SIG-M5 treated with dmso at 0.1 percent for 504 hours (cell line): ENCODE results near the gene CD79B.
"Not testable (repeated sequence)": the region's sequence is repeated elsewhere in the genome, so short reads cannot be mapped to it uniquely, and the experiment has no call there.

Experiments used
- DNase-seq: peaks from one replicate; lab custom pipeline; 2025; ENCODE audit not compliant: unreplicated experiment; lab: John Stamatoyannopoulos, UW

CD79B gene

GRCh38 chr17:63915753-63916152, 16.4 kb downstream of the CD79B start:
- DNase-seq: not testable (repeated sequence)

GRCh38 chr17:63914471-63914870, 17.7 kb downstream of the CD79B start:
- no peak for DNase-seq

DNA sequence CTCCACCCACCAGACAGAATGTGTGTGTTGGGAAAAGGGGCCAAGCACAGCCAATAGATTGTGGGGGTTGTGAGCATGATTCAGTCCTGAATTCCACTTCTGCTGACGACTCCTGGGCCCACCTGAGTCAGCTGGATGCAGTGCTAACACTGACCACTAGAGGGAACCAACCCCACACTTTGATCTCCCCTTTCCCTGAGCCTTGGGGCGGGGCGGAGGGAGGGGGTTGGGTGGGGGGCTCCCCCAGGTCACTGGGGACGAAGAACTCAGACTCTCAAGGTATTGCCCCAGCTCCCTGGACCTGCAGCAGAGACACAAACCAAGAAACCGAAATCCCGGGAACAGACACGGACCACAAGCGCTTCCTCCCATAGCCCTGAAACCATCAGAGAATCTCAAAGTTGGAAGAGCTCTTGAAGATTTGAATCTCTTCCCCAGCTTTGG, 20.5 kb downstream of the CD79B start:
- DNase-seq: peak; percentile 22

- no peak for DNase-seq
These were observed 21.0 kb downstream of the CD79B start, which contains the start of gene CSHL1 for GRCh38 chr17:63911041-63911635. Gene CSHL1 (minus strand): TSS chr17:63911258. CDS start chr17:63911196, 62 bp downstream.

DNA sequence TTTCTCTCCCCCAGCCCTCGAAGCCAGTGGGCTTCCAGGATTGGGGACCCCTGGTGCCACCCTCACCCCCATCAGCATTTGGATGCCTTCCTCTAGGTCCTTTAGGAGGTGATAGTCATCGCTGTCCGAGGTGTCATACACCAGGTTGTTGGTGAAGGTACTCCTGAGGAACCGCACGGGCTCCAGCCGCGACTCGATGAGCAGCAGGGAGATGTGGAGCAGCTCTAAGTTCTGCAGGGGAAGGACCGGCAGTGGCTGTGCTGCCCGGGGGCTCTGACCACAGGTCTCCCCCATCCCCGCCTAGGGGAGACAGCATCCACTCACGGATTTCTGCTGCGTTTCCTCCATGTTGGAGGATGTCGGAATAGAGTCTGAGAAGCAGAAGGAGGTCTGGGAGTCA, 22.0 kb downstream of the CD79B start:
- DNase-seq: no peak

- not testable (repeated sequence) for DNase-seq
These were observed 22.5 kb downstream of the CD79B start for GRCh38 chr17:63909586-63909985.

DNA sequence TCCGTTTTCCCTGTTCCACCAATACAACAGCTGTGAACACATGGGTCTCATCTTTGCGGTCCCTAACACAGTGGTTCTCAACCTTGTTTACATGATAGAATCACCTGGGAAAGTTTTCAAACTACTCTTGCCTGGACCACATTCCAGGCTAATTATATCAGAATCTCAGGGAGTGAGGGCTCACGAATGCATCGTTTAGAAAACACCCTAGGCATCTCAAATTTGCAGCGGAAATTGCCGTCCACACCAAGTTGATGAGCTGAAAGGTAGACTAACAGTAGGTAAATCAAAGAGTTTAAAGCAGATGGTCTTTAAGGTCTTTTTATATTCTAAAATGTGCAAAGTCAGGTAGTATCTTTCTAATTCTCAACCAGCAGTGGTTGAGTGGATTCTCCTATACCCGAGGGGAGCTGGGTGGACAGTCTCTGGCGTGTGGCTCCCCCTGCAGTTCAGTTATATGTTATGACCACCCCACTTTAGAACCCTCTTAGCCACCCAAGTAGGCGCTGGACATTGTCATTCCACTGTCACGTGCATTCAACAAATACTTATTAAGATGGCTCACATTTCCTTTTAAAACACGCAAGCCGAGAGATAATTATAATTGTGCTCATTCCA, 24.9 kb downstream of the CD79B start:
- peak; percentile 13 for DNase-seq

DNA sequence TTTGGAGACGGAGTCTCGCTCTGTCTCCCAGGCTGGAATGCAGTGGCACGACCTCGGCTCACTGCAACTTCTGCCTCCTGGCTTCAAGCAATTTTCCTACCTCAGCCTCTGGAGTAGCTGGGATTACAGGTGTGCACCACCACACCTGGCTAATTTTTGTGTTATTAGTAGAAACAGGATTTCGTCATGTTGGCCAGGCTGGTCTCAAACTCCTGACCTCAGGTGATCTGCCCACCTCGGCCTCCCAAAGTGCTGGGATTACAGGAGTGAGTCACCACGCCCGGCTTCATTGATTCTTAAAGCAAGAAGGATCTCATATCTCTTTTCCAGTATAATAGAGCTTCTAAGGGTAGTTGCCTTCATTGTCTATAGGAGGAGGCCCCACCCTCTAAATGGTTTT, 27.3 kb downstream of the CD79B start:
- not testable (repeated sequence) for DNase-seq

- DNase-seq: not testable (repeated sequence)
These were observed 28.3 kb downstream of the CD79B start for GRCh38 chr17:63903787-63904201.

DNA sequence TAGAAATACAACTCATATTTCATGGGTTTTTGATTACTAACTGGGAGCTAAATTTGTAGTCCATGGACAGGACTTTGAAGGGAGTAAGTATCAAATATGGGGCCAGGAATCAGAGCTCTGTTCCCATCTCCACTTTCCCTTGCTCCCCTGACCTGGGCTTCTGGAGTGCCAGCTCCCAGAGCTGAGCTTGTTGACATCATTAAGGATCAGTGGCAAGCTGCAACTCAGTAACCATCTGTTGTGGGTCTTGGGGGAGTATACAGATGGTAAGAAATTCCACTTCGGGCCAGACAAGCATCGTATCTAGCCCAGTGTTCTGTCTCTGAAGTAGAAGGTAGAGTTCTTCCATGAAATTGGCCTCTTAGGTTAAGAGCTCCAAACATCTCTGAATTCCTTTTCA, 30.2 kb downstream of the CD79B start:
- DNase-seq: not testable (repeated sequence)

GRCh38 chr17:63898899-63899798, 33.0 kb downstream of the CD79B start:
- DNase-seq: not testable (repeated sequence)

- not testable (repeated sequence) for DNase-seq
These were observed 35.4 kb downstream of the CD79B start, which contains the start of gene CSH1 for GRCh38 chr17:63896524-63897354. Gene CSH1 (minus strand): TSS chr17:63896574. CDS start chr17:63896511, 63 bp downstream.

DNA sequence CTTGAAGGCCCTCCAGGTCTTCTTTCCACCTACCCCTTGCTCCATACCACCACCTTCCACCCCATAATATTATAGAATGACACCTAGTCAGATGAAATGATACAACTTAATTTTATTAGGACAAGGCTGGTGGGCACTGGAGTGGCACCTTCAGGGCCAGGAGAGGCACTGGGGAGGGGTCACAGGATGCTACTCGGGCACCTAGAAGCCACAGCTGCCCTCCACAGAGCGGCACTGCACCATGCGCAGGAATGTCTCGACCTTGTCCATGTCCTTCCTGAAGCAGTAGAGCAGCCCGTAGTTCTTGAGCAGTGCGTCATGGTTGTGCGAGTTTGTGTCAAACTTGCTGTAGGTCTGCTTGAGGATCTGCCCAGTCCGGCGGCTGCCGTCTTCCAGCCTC, 37.3 kb downstream of the CD79B start:
- DNase-seq: not testable (repeated sequence)

GRCh38 chr17:63894021-63894420, 38.1 kb downstream of the CD79B start:
- DNase-seq: not testable (repeated sequence)

DNA sequence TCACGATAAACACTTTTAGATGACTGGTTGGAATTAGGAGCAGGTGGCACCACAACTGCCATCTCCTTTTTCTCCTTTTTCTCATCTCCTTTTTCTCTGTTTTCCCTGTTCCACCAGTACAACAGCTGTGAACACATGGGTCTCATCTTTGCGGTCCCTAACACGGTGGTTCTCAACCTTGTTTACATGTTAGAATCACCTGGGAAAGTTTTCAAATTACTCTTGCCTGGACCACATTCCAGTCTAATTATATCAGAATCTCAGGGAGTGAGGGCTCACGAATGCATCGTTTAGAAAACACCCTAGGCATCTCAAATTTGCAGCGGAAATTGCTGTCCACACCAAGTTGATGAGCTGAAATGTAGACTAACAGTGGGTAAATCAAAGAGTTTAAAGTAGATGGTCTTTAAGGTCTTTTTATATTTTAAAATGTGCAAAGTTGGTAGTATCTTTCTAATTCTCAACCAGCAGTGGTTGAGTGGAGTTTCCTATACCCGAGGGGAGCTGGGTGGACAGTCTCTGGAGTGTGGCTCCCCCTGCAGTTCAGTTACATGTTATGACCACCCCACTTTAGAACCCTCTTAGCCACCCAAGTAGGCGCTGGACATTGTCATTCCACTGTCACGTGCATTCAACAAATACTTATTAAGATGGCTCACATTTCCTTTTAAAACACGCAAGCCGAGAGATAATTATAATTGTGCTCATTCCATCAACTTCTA, 39.7 kb downstream of the CD79B start:
- not testable (repeated sequence) for DNase-seq

DNA sequence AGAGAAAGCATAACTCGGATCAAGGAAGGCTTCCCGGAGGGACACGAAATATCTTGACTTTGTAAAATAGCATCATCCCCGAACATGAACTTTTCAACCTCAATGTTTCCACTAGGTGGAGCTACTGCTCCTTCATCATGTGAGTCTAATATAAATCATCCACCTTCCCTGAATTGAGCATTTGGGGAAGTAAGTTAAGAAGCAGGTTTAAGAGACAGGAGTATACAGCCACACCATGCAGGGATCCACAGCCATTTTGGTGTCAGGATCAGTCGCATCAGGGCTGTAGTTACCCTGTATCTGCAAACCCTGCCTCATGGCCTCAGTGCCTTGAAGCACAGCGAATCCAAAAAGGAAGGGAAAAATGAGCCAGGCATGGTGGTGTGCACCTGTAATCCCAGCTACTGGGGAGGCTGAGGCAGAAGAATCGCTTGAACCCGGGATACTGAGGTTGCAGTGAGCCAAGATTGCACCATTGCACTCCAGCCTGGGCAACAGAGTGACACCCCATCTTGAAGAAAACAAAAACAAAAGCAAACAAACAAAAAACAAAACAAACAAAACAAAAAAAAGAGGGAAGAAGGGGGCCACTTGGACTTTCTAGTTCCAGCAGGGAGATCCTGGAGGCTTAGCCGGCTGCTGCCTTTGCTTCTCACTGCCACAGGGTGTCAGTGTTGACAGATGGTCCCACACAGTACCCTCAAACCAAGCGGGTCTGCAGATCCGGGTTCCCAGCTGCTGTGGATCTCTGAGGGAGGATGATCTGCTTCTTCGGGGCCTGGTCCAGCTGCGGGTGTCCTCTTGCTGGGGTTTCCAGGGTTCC, 42.9 kb downstream of the CD79B start:
- peak; percentile 44 for DNase-seq

- DNase-seq: not testable (repeated sequence)
These were observed 47.0 kb downstream of the CD79B start for GRCh38 chr17:63885119-63885518.

- not testable (repeated sequence) for DNase-seq
These were observed 49.5 kb downstream of the CD79B start for GRCh38 chr17:63882626-63883126.
